GM18508 (cell line): Measurements from ENCODE around the gene BRINP2.

ENCODE experiments used
- ATAC-seq: cut with Tn5 transposase; IDR thresholded peaks from one replicate; pipeline ENCODE4 v1.9.1; 2021; ENCODE audit warnings: moderate number of reproducible peaks; ENCODE audit not compliant: insufficient read depth, unreplicated experiment

Gene BRINP2

GRCh38 chr1:177216587-177217202 lies 45.9 kb downstream of the BRINP2 start:
- no peak for ATAC-seq

- ATAC-seq, result no peak
Measured at GRCh38 chr1:177219554-177220458, 49.0 kb downstream of the BRINP2 start.

GRCh38 chr1:177223359-177223758 lies 52.6 kb downstream of the BRINP2 start:
- no peak for ATAC-seq

GRCh38 chr1:177227978-177228692 lies 57.4 kb downstream of the BRINP2 start:
- no peak for ATAC-seq

GRCh38 chr1:177228693-177229065 lies 57.9 kb downstream of the BRINP2 start:
- no peak for ATAC-seq

GRCh38 chr1:177229781-177230180 lies 59.0 kb downstream of the BRINP2 start:
- ATAC-seq, result no peak

DNA sequence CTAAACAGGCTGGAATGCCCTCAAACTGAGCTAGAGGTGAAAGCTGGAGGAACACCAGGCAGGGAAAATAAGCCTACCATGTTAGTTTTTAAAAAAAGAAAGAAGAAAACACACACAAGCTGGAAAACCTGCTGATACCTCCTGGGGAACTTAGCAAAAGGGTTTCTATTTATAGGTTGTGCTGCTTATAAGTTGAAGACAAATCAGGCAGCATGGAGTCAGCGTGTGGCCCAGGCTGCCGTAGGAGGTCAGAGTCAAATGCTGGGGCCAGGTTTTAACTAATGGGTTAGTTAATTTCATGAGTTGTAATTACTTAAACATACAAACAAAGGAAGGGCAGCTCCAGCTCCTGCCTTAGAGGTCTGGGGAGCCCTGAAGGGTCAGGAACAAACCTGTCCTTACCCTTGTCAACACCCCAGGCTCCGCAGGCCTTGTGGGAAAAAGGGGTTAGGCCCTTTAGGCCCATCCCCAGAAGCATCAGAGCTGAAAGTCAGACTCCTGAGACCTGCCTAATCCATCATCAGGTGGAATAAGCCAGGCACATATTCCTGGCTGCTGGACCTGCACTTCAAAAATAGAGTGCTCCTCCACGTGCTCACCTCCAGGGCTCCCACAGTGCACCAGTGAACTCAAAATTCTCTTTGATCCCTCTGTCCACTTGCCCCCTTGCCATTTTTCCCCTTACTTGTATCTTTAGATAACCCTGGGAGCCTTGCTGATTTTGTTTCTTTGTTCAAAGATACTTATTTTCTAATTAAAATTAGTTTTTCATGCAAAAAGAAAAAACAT lies 59.7 kb downstream of the BRINP2 start:
- no peak for ATAC-seq

- ATAC-seq, result no peak
Measured at GRCh38 chr1:177235350-177235749, 64.6 kb downstream of the BRINP2 start.

GRCh38 chr1:177236962-177237361 lies 66.2 kb downstream of the BRINP2 start:
- ATAC-seq, result no peak

- no peak for ATAC-seq
Measured at GRCh38 chr1:177238967-177239366, 68.2 kb downstream of the BRINP2 start.

DNA sequence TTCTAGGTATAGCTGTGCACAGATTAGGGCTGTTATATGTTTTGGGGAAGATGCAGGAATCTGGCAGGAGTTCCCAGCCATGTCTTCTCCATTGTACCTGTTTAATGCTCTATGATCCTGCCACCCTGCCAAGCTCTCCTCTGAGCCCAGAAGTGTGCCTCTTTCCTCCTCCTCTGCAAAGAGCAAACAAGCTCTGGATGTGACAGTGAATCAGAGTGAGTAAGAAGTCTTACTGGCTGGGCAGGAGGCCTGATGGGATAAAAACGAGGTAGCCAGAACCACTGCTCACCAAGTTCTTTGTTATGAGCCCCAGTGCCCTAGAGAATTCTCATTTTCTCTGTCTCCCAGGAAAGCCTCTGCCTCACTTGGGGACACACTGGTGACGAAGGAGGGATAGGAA lies 69.0 kb downstream of the BRINP2 start:
- ATAC-seq, result no peak

DNA sequence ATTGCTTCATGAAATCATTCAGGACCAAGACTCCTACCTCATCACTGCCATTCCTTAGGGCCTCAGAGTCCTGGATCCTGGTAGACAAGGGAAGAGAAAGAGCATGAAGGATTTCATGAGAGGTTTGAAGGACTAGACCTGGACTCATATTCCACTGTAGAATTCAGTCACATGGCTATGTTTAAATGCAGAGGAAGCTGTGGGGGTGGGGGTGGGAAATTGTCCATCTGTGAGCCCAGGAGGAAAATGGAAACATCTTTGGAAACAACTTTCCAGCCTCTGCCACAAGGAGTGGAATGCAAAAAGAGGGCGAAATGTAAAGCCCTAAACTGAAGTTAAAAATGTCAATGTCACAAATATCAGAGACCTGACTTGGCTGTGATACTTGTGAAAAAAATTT lies 73.0 kb downstream of the BRINP2 start:
- no peak for ATAC-seq

DNA sequence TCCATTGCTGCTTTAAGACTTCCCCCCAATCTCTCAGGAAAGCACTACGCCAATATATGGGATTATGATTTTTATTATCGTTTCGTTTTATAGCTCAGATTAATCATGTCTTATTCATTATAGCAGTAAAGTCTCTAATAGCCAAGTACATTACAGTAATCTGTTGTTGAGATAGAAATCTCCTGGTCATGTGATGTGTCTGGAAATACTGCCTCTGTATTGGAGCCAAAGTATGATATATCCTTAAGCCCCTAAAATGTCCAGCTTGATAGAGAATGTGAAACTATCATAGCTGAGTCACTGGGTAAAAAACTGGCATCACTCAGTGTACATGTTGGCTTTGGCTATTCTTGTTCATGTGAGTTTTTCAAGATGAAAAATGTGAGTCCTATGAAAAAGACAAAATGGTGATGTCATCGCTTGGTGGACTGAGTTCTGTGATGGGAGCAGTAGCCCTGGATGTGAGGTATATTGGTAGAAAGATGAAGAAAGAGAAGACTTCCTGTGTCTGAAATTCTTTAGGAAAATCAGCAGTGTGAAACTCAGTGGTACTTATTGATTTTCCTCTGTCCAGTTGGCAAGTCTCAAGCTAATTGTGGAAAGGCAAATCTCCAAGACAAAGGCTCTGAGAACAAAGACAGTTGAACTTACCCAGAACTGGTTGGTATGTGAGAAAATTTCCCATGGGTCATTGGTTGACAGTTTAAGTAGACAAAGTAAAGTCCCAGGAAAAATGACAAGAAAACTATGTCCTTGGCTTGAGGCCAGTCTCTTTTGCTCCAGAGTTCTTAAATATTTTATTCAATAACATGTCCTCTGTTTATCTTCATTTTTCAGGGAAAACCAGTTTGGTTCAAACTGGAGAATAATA lies 76.2 kb downstream of the BRINP2 start:
- no peak for ATAC-seq

DNA sequence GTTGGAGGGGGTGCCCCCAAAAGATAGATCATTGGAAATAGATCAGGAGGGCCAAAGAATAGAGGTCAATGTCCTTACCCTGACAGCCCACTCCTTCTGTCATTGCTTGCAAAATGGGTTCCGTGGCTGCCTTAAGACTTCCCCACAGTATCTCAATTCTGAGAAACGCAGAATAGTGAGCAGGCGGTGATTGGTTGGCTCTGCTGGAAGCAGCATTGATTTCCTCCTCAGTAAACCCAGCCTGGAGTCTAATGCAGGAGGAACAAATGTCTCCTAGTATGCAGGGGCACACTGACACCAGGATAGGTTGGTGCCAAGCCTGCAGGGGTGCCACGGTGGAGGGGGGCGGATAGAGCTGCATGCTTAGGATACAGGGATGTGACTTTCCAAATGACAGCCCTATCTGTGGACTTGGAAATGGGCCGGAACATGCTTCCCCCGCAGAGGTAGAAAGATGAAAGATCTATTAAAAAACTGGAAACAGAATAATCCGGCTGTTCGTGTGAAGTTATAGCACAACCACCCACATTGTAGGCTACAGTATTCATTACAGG lies 76.9 kb downstream of the BRINP2 start:
- no peak for ATAC-seq

DNA sequence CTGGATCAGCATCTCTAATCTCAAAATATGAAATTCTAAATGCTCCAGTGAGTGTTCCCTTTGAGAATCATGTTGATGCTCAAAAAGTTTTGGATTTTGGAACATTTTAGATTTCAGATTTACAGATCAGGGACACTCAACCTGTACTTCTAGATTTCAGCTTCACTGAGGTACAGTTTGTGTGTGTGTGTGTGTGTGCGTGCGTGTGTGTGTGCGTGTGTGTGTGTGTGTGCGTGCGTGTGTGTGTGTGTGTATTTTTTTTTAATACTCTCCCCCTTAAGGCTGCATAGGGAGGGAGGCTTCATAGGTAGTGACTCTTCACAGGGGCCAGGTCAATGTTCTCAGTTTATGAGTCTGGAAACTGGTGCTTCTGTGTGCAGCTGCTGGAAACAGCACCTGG lies 77.5 kb downstream of the BRINP2 start:
- ATAC-seq, result no peak

DNA sequence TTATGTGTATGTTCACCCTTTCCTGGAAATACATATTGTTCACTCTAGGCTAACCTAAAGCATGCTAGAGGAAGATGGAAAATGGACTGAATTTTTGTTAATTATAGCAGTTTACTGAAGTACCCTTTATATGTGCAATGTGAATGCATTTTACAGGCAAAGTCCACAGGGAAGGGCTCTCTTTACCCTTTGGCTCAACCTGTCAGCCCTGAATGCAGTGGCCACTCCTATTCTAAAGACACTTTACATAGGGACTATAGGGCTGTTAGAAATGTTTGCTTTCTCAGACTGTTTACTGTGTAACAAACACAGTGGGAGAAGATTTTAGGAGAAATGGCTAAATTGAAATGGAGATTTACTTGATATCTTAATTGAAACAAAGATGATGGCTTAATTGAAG lies 78.5 kb downstream of the BRINP2 start:
- no peak for ATAC-seq

DNA sequence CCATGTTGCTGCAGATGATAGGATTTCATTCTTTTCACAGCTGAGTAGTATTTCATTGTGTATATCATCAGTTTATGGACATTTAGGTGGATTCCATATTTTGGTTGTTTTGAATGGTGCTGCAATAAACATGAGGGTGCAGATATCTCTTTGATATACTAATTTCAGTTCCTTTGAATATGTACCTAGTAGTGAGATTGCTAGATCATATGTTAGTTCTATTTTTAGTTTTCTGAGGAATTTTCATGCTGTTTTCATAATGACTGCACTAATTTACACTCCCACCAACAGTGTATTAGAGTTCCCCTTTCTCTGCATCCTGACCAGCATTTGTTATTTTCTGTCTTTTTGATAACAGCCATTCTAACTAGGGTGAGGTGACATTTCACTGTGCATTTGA lies 82.1 kb downstream of the BRINP2 start:
- ATAC-seq, result no peak

GRCh38 chr1:177255411-177255810 lies 84.7 kb downstream of the BRINP2 start:
- no peak for ATAC-seq
